Neural cell (in vitro differentiated cells): Measurements from ENCODE around the gene MTHFD1L. TPM values are rescaled to one million over a fixed set of nuclear protein-coding genes. Genes with fewer than 3 reads are reported as not detected.

Experiments
- H2AFZ ChIP-seq: fragments of 200-600, 300-800 bp; sonication (generic), shearing (Covaris generic); 2 replicates; pipeline ENCODE4 v1.6.0; 2014; ENCODE audit warnings: low read depth, mild to moderate bottlenecking, antibody characterized with exemption, low read length, moderate library complexity
- H3F3A ChIP-seq: fragments of 200-600 bp; shearing (Covaris generic); 2 replicates; pipeline ENCODE4 v1.6.1; 2016; ENCODE audit warnings: mild to moderate bottlenecking, moderate library complexity, mixed read lengths, antibody characterized with exemption, low read length; ENCODE audit not compliant: insufficient read depth, poor library complexity, severe bottlenecking
- H3K27ac ChIP-seq: fragments of 200-600, 300-800 bp; sonication (generic), shearing (Covaris generic); 2 replicates; pipeline ENCODE4 v1.5.1; 2014; ENCODE audit warnings: mild to moderate bottlenecking, low read length, moderate library complexity
- H3K27me3 ChIP-seq: fragments of 300-800, 200-600 bp; sonication (generic), shearing (Covaris generic); 2 replicates; pipeline ENCODE4 v1.6.0; 2014; ENCODE audit warnings: mild to moderate bottlenecking, low read depth, low read length, moderate library complexity; ENCODE audit not compliant: insufficient read depth
- H3K36me3 ChIP-seq: fragments of 300-800, 200-600 bp; sonication (generic), shearing (Covaris generic); 2 replicates; pipeline ENCODE4 v1.5.1; 2014; ENCODE audit warnings: mild to moderate bottlenecking, antibody characterized with exemption, low read length, moderate library complexity; ENCODE audit not compliant: insufficient read depth
- H3K4me2 ChIP-seq: fragments of 300-800, 200-600 bp; sonication (generic), shearing (Covaris generic); 2 replicates; pipeline ENCODE4 v1.6.0; 2014; ENCODE audit warnings: mild to moderate bottlenecking, low read length
- H3K4me3 ChIP-seq: fragments of 300-800, 200-600 bp; sonication (generic), shearing (Covaris generic); 2 replicates; pipeline ENCODE4 v1.5.1; 2014; ENCODE audit warnings: mild to moderate bottlenecking, low read length, moderate library complexity
- H3K79me2 ChIP-seq: fragments of 200-600 bp; shearing (Covaris generic); replicated peaks from 2 replicates; pipeline ENCODE4 v1.6.0; 2014; ENCODE audit warnings: mild to moderate bottlenecking, low read length, moderate library complexity; ENCODE audit not compliant: insufficient read depth
- H3K9ac ChIP-seq: fragments of 300-800, 200-600 bp; sonication (generic), shearing (Covaris generic); 2 replicates; pipeline ENCODE4 v1.6.1; 2016; ENCODE audit warnings: mild to moderate bottlenecking, low read length, mixed read lengths
- H3K9me2 ChIP-seq: fragments of 200-600 bp; shearing (Covaris generic); 2 replicates; pipeline ENCODE4 v1.6.1; 2016; ENCODE audit warnings: mild to moderate bottlenecking, low read length, mixed read lengths; ENCODE audit not compliant: insufficient read depth
- H3K9me3 ChIP-seq: fragments of 200-600, 300-800 bp; sonication (generic), shearing (Covaris generic); 2 replicates; pipeline ENCODE4 v1.6.1; 2016; ENCODE audit warnings: mild to moderate bottlenecking, mixed run types, low read length, moderate library complexity, mixed read lengths
- H4K20me1 ChIP-seq: fragments of 200-600 bp; shearing (Covaris generic); 2 replicates; pipeline ENCODE4 v1.6.1; 2016; ENCODE audit warnings: mild to moderate bottlenecking, mixed run types; ENCODE audit not compliant: insufficient read depth
- EP300 ChIP-seq: fragments of 450-650 bp; conservative IDR thresholded peaks from 2 replicates; pipeline ENCODE4 v1.6.1; 2014; ENCODE audit warnings: antibody characterized with exemption, mild to moderate bottlenecking, moderate library complexity; ENCODE audit not compliant: poor library complexity, severe bottlenecking
- EZH2 ChIP-seq: fragments of 200-600, 300-800 bp; shearing (Covaris generic), sonication (generic); IDR thresholded peaks from 2 replicates; pipeline ENCODE4 v1.6.1; 2014; ENCODE audit warnings: antibody characterized with exemption, low read length, borderline replicate concordance, mild to moderate bottlenecking; ENCODE audit not compliant: insufficient read depth, poor library complexity, severe bottlenecking
- MXI1 ChIP-seq: fragments of 450-650 bp; conservative IDR thresholded peaks from 2 replicates; pipeline ENCODE4 v1.6.1; 2014; ENCODE audit warnings: antibody characterized with exemption, mild to moderate bottlenecking; ENCODE audit not compliant: poor library complexity, severe bottlenecking
- POLR2AphosphoS5 ChIP-seq: IDR thresholded peaks from 2 replicates; pipeline ENCODE4 v1.6.1; 2012
- RAD21 ChIP-seq: fragments of 450-650 bp; conservative IDR thresholded peaks from 2 replicates; pipeline ENCODE4 v1.6.1; 2014; ENCODE audit warnings: antibody characterized with exemption, mild to moderate bottlenecking, moderate library complexity
- SMC3 ChIP-seq: fragments of 450-650 bp; conservative IDR thresholded peaks from 2 replicates; pipeline ENCODE4 v1.6.1; 2014; ENCODE audit warnings: antibody characterized with exemption, mild to moderate bottlenecking, moderate library complexity; ENCODE audit not compliant: poor library complexity
- TAF1 ChIP-seq: IDR thresholded peaks from 2 replicates; pipeline ENCODE4 v1.6.1; 2012; ENCODE audit warnings: low read depth
- polyA plus RNA-seq: library from polyadenylated mRNA; depleted of rRNA; stranded (reverse); fragments of >200 nt; gene quantifications from 2 replicates; pipeline ENCODE4 v1.2.3, GENCODE V29; 2014
- TF ChIP-seq, protein P1 (sequence below): IDR thresholded peaks from 2 replicates; pipeline ENCODE4 v1.6.1; 2012; ENCODE audit warnings: borderline replicate concordance
- TF ChIP-seq, protein P2 (sequence below): fragments of 450-650 bp; IDR thresholded peaks from 2 replicates; pipeline ENCODE4 v1.5.1; 2014; ENCODE audit warnings: antibody characterized with exemption, mild to moderate bottlenecking, moderate library complexity; ENCODE audit not compliant: poor library complexity, severe bottlenecking

MTHFD1L gene
- polyA plus RNA-seq, 1 donor from 2014 or later = 6.3 TPM

DNA sequence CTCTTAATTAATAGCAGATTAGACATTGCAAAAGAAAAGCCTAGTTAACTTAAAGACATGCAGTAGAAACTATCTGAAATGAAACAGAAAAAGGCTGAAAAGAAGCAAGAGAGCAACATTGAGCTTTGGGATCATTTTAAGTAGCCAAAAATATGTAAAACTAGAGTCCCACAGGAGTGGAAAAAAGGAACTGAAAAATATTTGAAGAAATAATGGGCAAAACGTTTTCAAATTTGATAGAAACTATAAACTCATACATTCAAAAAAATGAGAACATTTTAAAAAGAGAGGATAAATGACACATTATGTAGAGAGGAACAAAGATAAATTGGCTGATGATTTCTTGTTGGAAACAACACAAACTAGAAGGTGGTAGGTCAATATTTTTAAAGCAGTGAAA, 208.2 kb downstream of the MTHFD1L start:
- Histone ChIP-seq H3K36me3 (no peaks in the 10 kb centered on the region), H3K27me3 (no peaks in the 10 kb centered on the region), H3K27ac (no peak overlapping the region), H3K4me3 (no peak overlapping the region), H3K9me2 (no peaks in the 10 kb centered on the region), H3F3A (no peaks in the 10 kb centered on the region), H3K79me2 (no peaks in the 10 kb centered on the region), H2AFZ (no peak overlapping the region), H3K9me3 (no peaks in the 10 kb centered on the region), H3K9ac (no peak overlapping the region), H3K4me2 (no peak overlapping the region), H4K20me1 (no peaks in the 10 kb centered on the region)
- TF ChIP-seq EZH2 (no peak), SMC3 (no peak), MXI1 (no peak), POLR2AphosphoS5 (no peak), TAF1 (no peak), EP300 (no peak), RAD21 (no peak)
- TF ChIP-seq, protein P1, sequence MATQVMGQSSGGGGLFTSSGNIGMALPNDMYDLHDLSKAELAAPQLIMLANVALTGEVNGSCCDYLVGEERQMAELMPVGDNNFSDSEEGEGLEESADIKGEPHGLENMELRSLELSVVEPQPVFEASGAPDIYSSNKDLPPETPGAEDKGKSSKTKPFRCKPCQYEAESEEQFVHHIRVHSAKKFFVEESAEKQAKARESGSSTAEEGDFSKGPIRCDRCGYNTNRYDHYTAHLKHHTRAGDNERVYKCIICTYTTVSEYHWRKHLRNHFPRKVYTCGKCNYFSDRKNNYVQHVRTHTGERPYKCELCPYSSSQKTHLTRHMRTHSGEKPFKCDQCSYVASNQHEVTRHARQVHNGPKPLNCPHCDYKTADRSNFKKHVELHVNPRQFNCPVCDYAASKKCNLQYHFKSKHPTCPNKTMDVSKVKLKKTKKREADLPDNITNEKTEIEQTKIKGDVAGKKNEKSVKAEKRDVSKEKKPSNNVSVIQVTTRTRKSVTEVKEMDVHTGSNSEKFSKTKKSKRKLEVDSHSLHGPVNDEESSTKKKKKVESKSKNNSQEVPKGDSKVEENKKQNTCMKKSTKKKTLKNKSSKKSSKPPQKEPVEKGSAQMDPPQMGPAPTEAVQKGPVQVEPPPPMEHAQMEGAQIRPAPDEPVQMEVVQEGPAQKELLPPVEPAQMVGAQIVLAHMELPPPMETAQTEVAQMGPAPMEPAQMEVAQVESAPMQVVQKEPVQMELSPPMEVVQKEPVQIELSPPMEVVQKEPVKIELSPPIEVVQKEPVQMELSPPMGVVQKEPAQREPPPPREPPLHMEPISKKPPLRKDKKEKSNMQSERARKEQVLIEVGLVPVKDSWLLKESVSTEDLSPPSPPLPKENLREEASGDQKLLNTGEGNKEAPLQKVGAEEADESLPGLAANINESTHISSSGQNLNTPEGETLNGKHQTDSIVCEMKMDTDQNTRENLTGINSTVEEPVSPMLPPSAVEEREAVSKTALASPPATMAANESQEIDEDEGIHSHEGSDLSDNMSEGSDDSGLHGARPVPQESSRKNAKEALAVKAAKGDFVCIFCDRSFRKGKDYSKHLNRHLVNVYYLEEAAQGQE = no peak
- TF ChIP-seq, protein P2, sequence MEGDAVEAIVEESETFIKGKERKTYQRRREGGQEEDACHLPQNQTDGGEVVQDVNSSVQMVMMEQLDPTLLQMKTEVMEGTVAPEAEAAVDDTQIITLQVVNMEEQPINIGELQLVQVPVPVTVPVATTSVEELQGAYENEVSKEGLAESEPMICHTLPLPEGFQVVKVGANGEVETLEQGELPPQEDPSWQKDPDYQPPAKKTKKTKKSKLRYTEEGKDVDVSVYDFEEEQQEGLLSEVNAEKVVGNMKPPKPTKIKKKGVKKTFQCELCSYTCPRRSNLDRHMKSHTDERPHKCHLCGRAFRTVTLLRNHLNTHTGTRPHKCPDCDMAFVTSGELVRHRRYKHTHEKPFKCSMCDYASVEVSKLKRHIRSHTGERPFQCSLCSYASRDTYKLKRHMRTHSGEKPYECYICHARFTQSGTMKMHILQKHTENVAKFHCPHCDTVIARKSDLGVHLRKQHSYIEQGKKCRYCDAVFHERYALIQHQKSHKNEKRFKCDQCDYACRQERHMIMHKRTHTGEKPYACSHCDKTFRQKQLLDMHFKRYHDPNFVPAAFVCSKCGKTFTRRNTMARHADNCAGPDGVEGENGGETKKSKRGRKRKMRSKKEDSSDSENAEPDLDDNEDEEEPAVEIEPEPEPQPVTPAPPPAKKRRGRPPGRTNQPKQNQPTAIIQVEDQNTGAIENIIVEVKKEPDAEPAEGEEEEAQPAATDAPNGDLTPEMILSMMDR = no peak

GRCh38 chr6:151075005-151075404, 209.5 kb downstream of the MTHFD1L start:
- no peak for TF ChIP-seq TAF1
- TF ChIP-seq RAD21 = no peak
- no peak for TF ChIP-seq EP300
- no peak for TF ChIP-seq POLR2AphosphoS5
- TF ChIP-seq SMC3 = no peak
- TF ChIP-seq, protein P1 = no peak
- no peak for TF ChIP-seq EZH2
- TF ChIP-seq MXI1 = no peak
- TF ChIP-seq, protein P2 = no peak
- no peaks in the 10 kb centered on the region for H3K9me3 ChIP-seq
- H3K36me3 ChIP-seq = no peaks in the 10 kb centered on the region
- no peaks in the 10 kb centered on the region for H3K79me2 ChIP-seq
- H3K27ac ChIP-seq = no peak overlapping the region
- no peaks in the 10 kb centered on the region for H3F3A ChIP-seq
- H3K9me2 ChIP-seq = no peaks in the 10 kb centered on the region
- no peak overlapping the region for H3K4me2 ChIP-seq
- no peak overlapping the region for H2AFZ ChIP-seq
- no peak overlapping the region for H3K4me3 ChIP-seq
- no peak overlapping the region for H3K9ac ChIP-seq
- H3K27me3 ChIP-seq = no peaks in the 10 kb centered on the region
- H4K20me1 ChIP-seq = no peaks in the 10 kb centered on the region
